Mammary epithelial cell (primary cell): ENCODE results near the gene ARFIP1.

Source experiments
- EZH2 ChIP-seq: IDR thresholded peaks from 2 replicates; pipeline ENCODE4 v1.6.1; 2012; ENCODE audit warnings: low read length, inconsistent platforms, borderline replicate concordance
- TF ChIP-seq, protein P1 (sequence below), 2 donors: IDR thresholded peaks in 1 of 2; conservative IDR thresholded peaks in 1 of 2; 2 replicates each; pipeline ENCODE4 v1.5.1; 2011 to 2012; ENCODE audit warnings: inconsistent platforms in 2 of 2, low read length in 2 of 2, mild to moderate bottlenecking in 2 of 2, control low read depth in 1 of 2, low read depth in 1 of 2; ENCODE audit not compliant: insufficient read depth in 1 of 2; ENCODE audit errors: extremely low read depth in 1 of 2

DNA sequence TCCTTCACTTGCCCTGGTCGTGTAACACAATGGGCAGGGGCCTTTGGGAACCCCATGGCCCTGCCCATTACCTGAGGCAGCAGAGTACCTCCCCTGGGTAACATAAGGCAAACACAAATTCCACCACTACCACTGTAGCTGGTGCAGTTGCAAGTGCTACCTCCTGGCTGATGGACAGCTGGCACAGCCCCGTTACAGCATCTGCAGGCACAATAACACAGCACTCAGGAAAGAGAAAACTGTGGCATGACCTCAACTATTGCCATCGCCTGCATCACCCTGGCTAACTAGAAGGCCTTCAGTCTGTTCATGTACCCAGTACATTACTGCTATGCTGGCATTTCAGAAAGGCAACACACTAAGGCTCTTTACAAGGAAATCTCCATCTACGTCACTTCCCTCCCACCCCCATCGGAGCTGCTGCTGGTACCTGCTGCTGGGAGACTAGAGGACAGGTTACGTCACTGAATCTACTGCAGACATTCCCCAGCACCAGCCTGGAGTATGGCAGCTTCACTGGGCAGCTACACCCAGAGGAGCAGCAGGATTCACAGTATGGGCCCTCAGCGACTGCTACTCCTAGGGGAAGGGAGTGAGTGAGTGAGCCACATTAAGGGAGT lies 39.4 kb downstream of the ARFIP1 start:
- TF ChIP-seq, protein P1, sequence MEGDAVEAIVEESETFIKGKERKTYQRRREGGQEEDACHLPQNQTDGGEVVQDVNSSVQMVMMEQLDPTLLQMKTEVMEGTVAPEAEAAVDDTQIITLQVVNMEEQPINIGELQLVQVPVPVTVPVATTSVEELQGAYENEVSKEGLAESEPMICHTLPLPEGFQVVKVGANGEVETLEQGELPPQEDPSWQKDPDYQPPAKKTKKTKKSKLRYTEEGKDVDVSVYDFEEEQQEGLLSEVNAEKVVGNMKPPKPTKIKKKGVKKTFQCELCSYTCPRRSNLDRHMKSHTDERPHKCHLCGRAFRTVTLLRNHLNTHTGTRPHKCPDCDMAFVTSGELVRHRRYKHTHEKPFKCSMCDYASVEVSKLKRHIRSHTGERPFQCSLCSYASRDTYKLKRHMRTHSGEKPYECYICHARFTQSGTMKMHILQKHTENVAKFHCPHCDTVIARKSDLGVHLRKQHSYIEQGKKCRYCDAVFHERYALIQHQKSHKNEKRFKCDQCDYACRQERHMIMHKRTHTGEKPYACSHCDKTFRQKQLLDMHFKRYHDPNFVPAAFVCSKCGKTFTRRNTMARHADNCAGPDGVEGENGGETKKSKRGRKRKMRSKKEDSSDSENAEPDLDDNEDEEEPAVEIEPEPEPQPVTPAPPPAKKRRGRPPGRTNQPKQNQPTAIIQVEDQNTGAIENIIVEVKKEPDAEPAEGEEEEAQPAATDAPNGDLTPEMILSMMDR (conservative IDR thresholded peaks at IDR 0.05 in 1 of 2, IDR thresholded peaks at IDR 0.05 in 1 of 2; ENCODE audit: extremely low read depth in 1 of 2, insufficient read depth in 1 of 2, low read depth in 1 of 2, low read length in 2 of 2), result no peak
- TF ChIP-seq EZH2, result no peak
